SK-N-MC (cell line): ENCODE data around the gene GLTP.
A peak's percentile ranks its signal among the peaks of the same experiment; 100 is the strongest.

Experiments
- DNase-seq: peaks from one replicate; pipeline ENCODE4 v3.0.0-alpha.2; 2011; ENCODE audit warnings: low read depth, low spot score
- H3K27ac ChIP-seq: fragments of 200-600 bp; sonication (generic); 2 replicates; pipeline ENCODE4 v1.5.1; 2016; ENCODE audit warnings: mixed run types
- H3K36me3 ChIP-seq: fragments of 200-600 bp; sonication (generic); 2 replicates; pipeline ENCODE4 v1.6.1; 2017; ENCODE audit warnings: antibody characterized with exemption, low read length, mixed read lengths; ENCODE audit not compliant: insufficient read depth
- H3K4me3 ChIP-seq: fragments of 200-600 bp; sonication (generic); 2 replicates; pipeline ENCODE4 v1.5.1; 2016
- H3K9ac ChIP-seq: fragments of 200-600 bp; sonication (generic); 2 replicates; pipeline ENCODE4 v1.8.0; 2017; ENCODE audit warnings: mixed run types, mixed read lengths; ENCODE audit not compliant: insufficient read length
- H3K9me3 ChIP-seq: fragments of 200-600 bp; sonication (generic); 2 replicates; pipeline ENCODE4 v1.6.1; 2017; ENCODE audit warnings: low read depth, mild to moderate bottlenecking, antibody characterized with exemption, low read length, moderate library complexity, mixed read lengths
- EZH2 ChIP-seq: fragments of 200-600 bp; sonication (generic); IDR thresholded peaks from one replicate; pipeline ENCODE4 v1.6.1; 2017; ENCODE audit warnings: antibody characterized with exemption
- FOXP2 ChIP-seq: optimal IDR thresholded peaks from 2 replicates; pipeline ENCODE3; 2011; ENCODE audit warnings: mild to moderate bottlenecking, moderate library complexity; ENCODE audit not compliant: insufficient read depth; ENCODE audit errors: extremely low read length, control extremely low read depth
- POLR2AphosphoS5 ChIP-seq: IDR thresholded peaks from 2 replicates; pipeline ENCODE4 v1.6.1; 2012; ENCODE audit warnings: mild to moderate bottlenecking, low read depth, low read length, borderline replicate concordance

The GLTP gene

GRCh38 chr12:109885616-109886015, 5.3 kb upstream of the GLTP start:
- no peak overlapping the region for H3K9ac ChIP-seq
- H3K4me3 ChIP-seq = no peak overlapping the region
- no peak overlapping the region for H3K27ac ChIP-seq
- no peak for DNase-seq
- H3K9me3 ChIP-seq = no peaks in the 10 kb centered on the region
- no peaks in the 10 kb centered on the region for H3K36me3 ChIP-seq
- no peak for TF ChIP-seq EZH2
- TF ChIP-seq FOXP2 = no peak
- TF ChIP-seq POLR2AphosphoS5 = no peak

- H3K9ac ChIP-seq = no peak overlapping the region
- H3K36me3 ChIP-seq = no peaks in the 10 kb centered on the region
- no peaks in the 10 kb centered on the region for H3K9me3 ChIP-seq
- no peak for TF ChIP-seq FOXP2
- no peak for TF ChIP-seq POLR2AphosphoS5
- no peak for TF ChIP-seq EZH2
- no peak for DNase-seq
- H3K27ac ChIP-seq = no peak overlapping the region
- H3K4me3 ChIP-seq = no peak overlapping the region
Measured at GRCh38 chr12:109883461-109883860, 3.1 kb upstream of the GLTP start.

- TF ChIP-seq POLR2AphosphoS5 = no peak
- no peak for TF ChIP-seq EZH2
- TF ChIP-seq FOXP2 = no peak
- no peak overlapping the region for H3K9ac ChIP-seq
Measured at GRCh38 chr12:109881752-109882151, 1.4 kb upstream of the GLTP start.

GRCh38 chr12:109880938-109881337, 597 bp upstream of the GLTP start:
- Histone ChIP-seq H3K9me3 (no peaks in the 10 kb centered on the region), H3K27ac (no peak overlapping the region), H3K9ac (no peak overlapping the region), H3K4me3 (peak overlapping the region; percentile 76), H3K36me3 (no peaks in the 10 kb centered on the region)
- no peak for TF ChIP-seq POLR2AphosphoS5
- no peak for DNase-seq

More at GRCh38 chr12:109881752-109882151, 1.4 kb upstream of the GLTP start:
- Histone ChIP-seq H3K27ac (no peak overlapping the region), H3K4me3 (no peak overlapping the region), H3K9me3 (no peaks in the 10 kb centered on the region), H3K36me3 (no peaks in the 10 kb centered on the region)
- DNase-seq = no peak

DNA sequence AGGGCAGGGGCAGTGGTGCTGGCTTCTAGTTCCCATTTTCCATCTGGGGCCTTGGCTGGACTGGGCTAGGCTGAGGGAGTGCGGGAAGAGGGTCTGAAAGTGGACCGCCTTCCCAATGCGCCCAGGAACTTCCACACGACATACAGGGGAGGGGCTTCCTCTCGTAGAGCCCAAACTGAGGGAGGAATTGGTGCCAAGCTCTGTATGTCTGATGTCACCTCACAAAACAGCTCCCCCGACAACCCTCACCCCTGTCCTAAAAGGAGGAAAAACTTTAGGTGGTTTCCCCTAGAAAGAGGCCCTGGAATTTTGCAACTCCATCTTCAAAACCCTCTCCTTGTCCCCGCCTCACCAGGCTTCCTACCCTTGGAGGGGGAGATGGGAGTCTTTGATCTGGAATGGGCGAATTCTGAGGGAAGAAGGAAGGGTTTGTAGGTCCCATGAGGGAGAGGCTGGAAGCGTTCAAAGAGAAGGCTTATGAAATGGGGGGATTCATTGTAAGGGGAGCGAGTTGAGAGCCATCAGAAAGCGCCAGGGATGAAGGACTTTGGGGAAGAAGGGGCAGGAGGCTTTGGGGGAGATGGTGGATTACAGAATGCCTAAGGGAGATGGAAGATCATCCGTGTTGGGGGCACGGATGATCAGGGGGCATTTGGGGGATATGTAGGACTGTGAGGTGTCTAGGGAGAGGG, 844 bp downstream of the GLTP start:
- no peak for TF ChIP-seq FOXP2
- no peak for TF ChIP-seq POLR2AphosphoS5
- no peak for TF ChIP-seq EZH2
- H3K27ac ChIP-seq = no peak overlapping the region
- peak overlapping the region; percentile 92 for H3K4me3 ChIP-seq

DNA sequence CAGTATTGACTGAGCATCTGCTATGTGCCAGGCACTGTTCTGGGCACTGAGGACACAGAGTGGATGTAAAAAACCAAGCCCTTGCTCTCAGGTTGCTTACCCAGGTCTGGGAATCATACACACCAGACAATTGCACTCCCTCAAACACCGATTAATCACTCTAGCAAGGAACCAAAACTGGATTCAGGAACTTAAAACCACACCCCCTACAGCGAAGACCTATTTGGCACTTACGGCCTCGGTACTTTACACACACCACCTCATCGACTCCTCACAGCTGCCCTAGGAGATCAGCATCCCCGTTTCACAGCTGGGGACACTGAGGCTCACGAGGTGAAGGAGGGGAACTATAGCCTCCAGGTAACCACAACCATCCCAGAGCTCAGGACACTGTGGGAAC, 1.6 kb downstream of the GLTP start:
- Histone ChIP-seq H3K27ac (no peak overlapping the region), H3K36me3 (no peaks in the 10 kb centered on the region), H3K9ac (no peak overlapping the region), H3K9me3 (no peaks in the 10 kb centered on the region), H3K4me3 (peak overlapping the region; percentile 92; the same call in 1 of the 2 replicates)
- DNase-seq = no peak
- no peak for TF ChIP-seq POLR2AphosphoS5

More for the DNA sequence above, 844 bp downstream of the GLTP start:
- DNase-seq = no peak
- no peaks in the 10 kb centered on the region for H3K9me3 ChIP-seq
- H3K36me3 ChIP-seq = no peaks in the 10 kb centered on the region
- H3K9ac ChIP-seq = peak overlapping the region; percentile 74

GRCh38 chr12:109878247-109878625, 2.1 kb downstream of the GLTP start:
- Histone ChIP-seq H3K36me3 (no peaks in the 10 kb centered on the region), H3K27ac (no peak overlapping the region), H3K9me3 (no peaks in the 10 kb centered on the region), H3K4me3 (no peak overlapping the region), H3K9ac (no peak overlapping the region)
- TF ChIP-seq POLR2AphosphoS5 (no peak), FOXP2 (no peak), EZH2 (no peak)
- no peak for DNase-seq

- no peaks in the 10 kb centered on the region for H3K9me3 ChIP-seq
- H3K27ac ChIP-seq = no peak overlapping the region
- no peak for DNase-seq
- no peak for TF ChIP-seq POLR2AphosphoS5
- TF ChIP-seq EZH2 = no peak
- no peak for TF ChIP-seq FOXP2
- no peak overlapping the region for H3K4me3 ChIP-seq
- H3K9ac ChIP-seq = no peak overlapping the region
- H3K36me3 ChIP-seq = no peaks in the 10 kb centered on the region
Measured at GRCh38 chr12:109877504-109878246, 2.7 kb downstream of the GLTP start.
